ENCODE measurements around the gene AGMO.
"Not testable (repeated sequence)": the region's sequence is repeated elsewhere in the genome, so short reads cannot be mapped to it uniquely, and the experiment has no call there.

The AGMO gene

GRCh38 chr7:15306296-15306695, 255.5 kb downstream of the AGMO start:
- DNase-seq = no peak

- no peak for DNase-seq
These were observed 256.7 kb downstream of the AGMO start for GRCh38 chr7:15305002-15305600.

GRCh38 chr7:15303357-15303756, 258.5 kb downstream of the AGMO start:
- no peak for DNase-seq

- DNase-seq = not testable (repeated sequence)
These were observed 260.8 kb downstream of the AGMO start for GRCh38 chr7:15300986-15301385.

- no peak for DNase-seq
These were observed 269.7 kb downstream of the AGMO start for GRCh38 chr7:15292138-15292537.

- no peak for DNase-seq
These were observed 270.1 kb downstream of the AGMO start for GRCh38 chr7:15291699-15292098.

GRCh38 chr7:15288741-15289140, 273.1 kb downstream of the AGMO start:
- DNase-seq = no peak

GRCh38 chr7:15284396-15284795, 277.4 kb downstream of the AGMO start:
- DNase-seq = no peak

- DNase-seq = no peak
These were observed 281.6 kb downstream of the AGMO start for GRCh38 chr7:15280078-15280733.

GRCh38 chr7:15279640-15280039, 282.2 kb downstream of the AGMO start:
- no peak for DNase-seq

GRCh38 chr7:15257689-15258088, 304.1 kb downstream of the AGMO start:
- no peak for DNase-seq

- no peak for DNase-seq
These were observed 309.6 kb downstream of the AGMO start for GRCh38 chr7:15252181-15252580.

GRCh38 chr7:15248514-15248913, 313.3 kb downstream of the AGMO start:
- no peak for DNase-seq

- DNase-seq = no peak
These were observed 316.0 kb downstream of the AGMO start for GRCh38 chr7:15245831-15246230.

GRCh38 chr7:15239801-15240200, 322.0 kb downstream of the AGMO start:
- no peak for DNase-seq

GRCh38 chr7:15236952-15237351, 324.9 kb downstream of the AGMO start:
- no peak for DNase-seq

- DNase-seq = no peak
These were observed 327.4 kb downstream of the AGMO start for GRCh38 chr7:15234431-15234830.

- DNase-seq = no peak
These were observed 333.0 kb downstream of the AGMO start for GRCh38 chr7:15228831-15229230.

- DNase-seq = no peak
These were observed 335.8 kb downstream of the AGMO start for GRCh38 chr7:15225981-15226380.

GRCh38 chr7:15219758-15220157, 342.1 kb downstream of the AGMO start:
- no peak for DNase-seq

GRCh38 chr7:15218261-15218660, 343.6 kb downstream of the AGMO start:
- no peak for DNase-seq

GRCh38 chr7:15215616-15216015, 346.2 kb downstream of the AGMO start:
- no peak for DNase-seq

- no peak for DNase-seq
These were observed 346.8 kb downstream of the AGMO start for GRCh38 chr7:15214976-15215375.

GRCh38 chr7:15213093-15213492, 348.7 kb downstream of the AGMO start:
- DNase-seq = no peak

- no peak for DNase-seq
These were observed 352.4 kb downstream of the AGMO start for GRCh38 chr7:15209429-15209828.

All from stimulated activated CD4-positive, alpha-beta T cell treated with anti-CD3 and anti-CD28 coated beads, Interleukin-4, amount 100 ng/mL, for 1 hour (primary cell).